Testis (tissue), 3 donors: ENCODE results near the gene SGTB. TPM values are rescaled to one million over a fixed set of nuclear protein-coding genes. Genes with fewer than 3 reads are reported as not detected.

ENCODE experiments used
- DNase-seq: peaks from one replicate; pipeline ENCODE4 v3.0.0-alpha.2; 2019
- H3K27ac ChIP-seq, 2 donors: fragments of 200-600 bp; sonication (generic); one replicate each; pipeline ENCODE4 v1.5.1; 2019
- H3K27me3 ChIP-seq: fragments of 200-600 bp; sonication (generic); one replicate; pipeline ENCODE4 v1.5.1; 2019
- H3K36me3 ChIP-seq: fragments of 200-600 bp; sonication (generic); one replicate; pipeline ENCODE4 v1.5.1; 2017; ENCODE audit warnings: low read depth; ENCODE audit errors: missing control alignments
- H3K4me1 ChIP-seq: fragments of 200-600 bp; sonication (generic); one replicate; pipeline ENCODE4 v1.5.1; 2019
- H3K4me3 ChIP-seq, 2 donors: fragments of 200-600 bp; sonication (generic); one replicate each; pipeline ENCODE4 v1.5.1; 2017 to 2019
- H3K9me3 ChIP-seq: fragments of 200-600 bp; sonication (generic); one replicate; pipeline ENCODE4 v1.5.1; 2017
- POLR2A ChIP-seq: fragments of 450-650 bp; IDR thresholded peaks from one replicate; pipeline ENCODE4 v1.6.1; 2017; ENCODE audit warnings: antibody characterized with exemption, mild to moderate bottlenecking, moderate library complexity
- WGBS, 2 donors: methylation state at CpG; one replicate each; pipeline ENCODE4 v1.1.5; 2018; 5-methylcytosine and 5-hydroxymethylcytosine counted together
- intact Hi-C: fragments of 100-400 bp; cut with DNase I; formaldehyde crosslinking; loops from one replicate; pipeline ENCODE4 v1.15.1; 2023; ENCODE audit warnings: low total_unique reads
- polyA plus RNA-seq: library from polyadenylated mRNA; stranded (reverse); fragments of 350-450 nt; fragmentation: Illumina TruSeq; extraction: RNeasy Lipid Tissue Mini Kit (QIAGEN cat#74804); gene quantifications from one replicate; pipeline ENCODE4 v1.2.3, GENCODE V29; 2014; ENCODE audit warnings: low read depth, low replicate concordance; ENCODE audit not compliant: insufficient read depth
- total RNA-seq, 2 donors: library from RNA; depleted of rRNA; stranded (reverse); fragments of >200 nt; gene quantifications; one replicate each; pipeline ENCODE4 v1.2.3, GENCODE V29; 2016
- TF ChIP-seq, protein P1 (sequence below), 3 experiments: fragments of 450-650 bp in 2 of 3; fragments of 200-600 bp in 1 of 3; sonication (generic) in 1 of 3; IDR thresholded peaks; one replicate each; pipeline ENCODE4 v1.5.1; 2016 to 2019; ENCODE audit warnings: antibody characterized with exemption in 3 of 3, mild to moderate bottlenecking in 2 of 3, moderate library complexity in 1 of 3

Gene SGTB
- total and polyA plus RNA-seq, 3 donors from 2014 or later, result 2.3 to 4.5 (median 3.8) TPM

DNA sequence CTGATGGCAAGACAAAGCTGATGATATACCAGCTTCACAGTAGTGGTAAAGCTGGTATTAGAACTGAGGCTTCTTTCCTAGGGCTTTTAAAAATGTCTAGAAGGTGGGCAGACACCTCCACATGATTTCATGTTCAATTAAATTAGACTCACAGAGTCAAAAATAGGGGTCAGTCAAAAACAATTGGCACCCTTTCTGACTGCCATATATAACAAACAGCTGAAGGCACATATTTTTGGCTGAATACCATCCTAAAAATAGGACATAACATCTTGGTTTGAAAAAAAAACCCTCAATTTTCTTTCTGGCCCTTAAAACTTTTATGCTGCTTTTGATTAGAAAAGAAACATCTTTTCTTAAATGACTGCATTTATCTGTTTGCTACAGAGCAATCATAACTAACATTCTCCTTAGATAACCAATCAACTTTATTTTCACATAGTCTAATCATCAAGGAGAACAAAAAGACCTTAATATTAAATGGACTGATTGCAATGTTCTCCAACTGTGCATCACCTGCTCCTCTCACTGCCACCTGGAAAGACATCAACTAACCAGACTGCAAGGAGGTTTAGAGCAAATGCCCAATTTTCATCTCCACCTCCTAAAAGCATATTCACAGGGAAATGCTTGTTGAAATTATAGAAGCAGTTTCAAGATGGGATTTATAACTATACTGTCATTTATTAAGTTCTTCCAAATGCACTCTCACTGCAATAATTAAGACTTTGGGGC is 3.2 kb downstream of the SGTB start:
- intact Hi-C loops, result no loop called here
- H3K9me3 ChIP-seq, result no peaks in the 10 kb centered on the region
- no peaks in the 10 kb centered on the region for H3K27me3 ChIP-seq
- no peaks in the 10 kb centered on the region for H3K36me3 ChIP-seq
- no peak overlapping the region for H3K4me3 ChIP-seq
- no peak for TF ChIP-seq POLR2A
- TF ChIP-seq, protein P1, sequence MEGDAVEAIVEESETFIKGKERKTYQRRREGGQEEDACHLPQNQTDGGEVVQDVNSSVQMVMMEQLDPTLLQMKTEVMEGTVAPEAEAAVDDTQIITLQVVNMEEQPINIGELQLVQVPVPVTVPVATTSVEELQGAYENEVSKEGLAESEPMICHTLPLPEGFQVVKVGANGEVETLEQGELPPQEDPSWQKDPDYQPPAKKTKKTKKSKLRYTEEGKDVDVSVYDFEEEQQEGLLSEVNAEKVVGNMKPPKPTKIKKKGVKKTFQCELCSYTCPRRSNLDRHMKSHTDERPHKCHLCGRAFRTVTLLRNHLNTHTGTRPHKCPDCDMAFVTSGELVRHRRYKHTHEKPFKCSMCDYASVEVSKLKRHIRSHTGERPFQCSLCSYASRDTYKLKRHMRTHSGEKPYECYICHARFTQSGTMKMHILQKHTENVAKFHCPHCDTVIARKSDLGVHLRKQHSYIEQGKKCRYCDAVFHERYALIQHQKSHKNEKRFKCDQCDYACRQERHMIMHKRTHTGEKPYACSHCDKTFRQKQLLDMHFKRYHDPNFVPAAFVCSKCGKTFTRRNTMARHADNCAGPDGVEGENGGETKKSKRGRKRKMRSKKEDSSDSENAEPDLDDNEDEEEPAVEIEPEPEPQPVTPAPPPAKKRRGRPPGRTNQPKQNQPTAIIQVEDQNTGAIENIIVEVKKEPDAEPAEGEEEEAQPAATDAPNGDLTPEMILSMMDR (IDR thresholded peaks at IDR 0.05), result no peak
- no peak for DNase-seq
- H3K4me1 ChIP-seq, result no peaks in the 10 kb centered on the region
- H3K27ac ChIP-seq, result no peak overlapping the region

GRCh38 chr5:65708145-65708544 is 13.8 kb downstream of the SGTB start:
- Histone ChIP-seq H3K4me1 (no peaks in the 10 kb centered on the region), H3K27ac (no peak overlapping the region), H3K36me3 (no peaks in the 10 kb centered on the region), H3K4me3 (no peak overlapping the region), H3K27me3 (no peaks in the 10 kb centered on the region), H3K9me3 (no peaks in the 10 kb centered on the region)
- WGBS, 2 donors, result 92 to 93% methylated on average over 4 of the region's 4 CpGs
- intact Hi-C loops, result no loop called here
- DNase-seq, result no peak
- TF ChIP-seq POLR2A, result no peak
- TF ChIP-seq, protein P1 (IDR thresholded peaks at IDR 0.05), result no peak

DNA sequence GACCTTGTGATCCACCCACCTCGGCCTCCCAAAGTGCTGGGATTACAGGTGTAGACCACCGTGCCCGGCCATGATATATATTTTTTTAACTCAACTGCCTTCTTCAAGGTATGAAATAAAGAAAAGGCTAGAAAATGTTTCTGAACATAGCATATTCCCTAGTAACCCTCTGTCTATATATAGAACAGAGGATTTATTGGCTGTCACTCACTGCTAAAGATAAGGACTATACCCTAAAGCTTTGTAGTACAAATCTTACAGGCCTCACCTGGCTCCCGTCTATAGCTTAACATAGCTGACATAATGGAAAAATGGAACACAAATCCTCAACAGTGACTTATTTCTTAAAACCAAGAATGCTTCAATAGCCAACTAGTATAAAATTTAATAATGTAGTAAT is 14.2 kb downstream of the SGTB start:
- H3K27me3 ChIP-seq, result no peaks in the 10 kb centered on the region

DNA sequence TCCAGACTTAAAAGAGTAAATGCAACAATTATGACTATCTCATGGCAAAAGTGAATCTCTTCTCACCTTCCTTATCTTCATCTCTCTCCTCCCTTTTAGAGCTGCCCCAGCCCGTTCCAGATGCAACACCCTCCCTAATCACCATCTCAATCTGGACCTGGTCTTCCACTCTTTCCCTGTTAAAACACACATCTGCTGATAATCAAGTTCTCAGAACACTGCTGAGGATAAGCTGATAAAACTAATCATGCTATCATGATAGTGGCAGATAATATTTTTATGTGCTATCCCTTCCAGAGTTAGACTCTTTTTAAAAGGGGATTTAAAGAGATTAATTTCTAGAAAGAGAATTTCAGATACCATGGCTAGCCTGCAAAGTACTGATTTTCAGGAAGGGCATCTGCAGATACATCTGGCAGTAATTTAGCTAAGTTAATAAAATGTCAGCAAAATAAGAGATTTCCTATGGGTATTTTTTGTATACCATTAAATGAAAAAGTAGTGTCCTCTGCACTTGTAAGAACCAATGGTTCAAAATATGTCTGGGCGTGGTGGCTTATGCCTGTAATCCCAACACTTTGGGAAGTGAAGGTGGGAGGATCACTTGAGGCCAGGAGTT is 17.2 kb downstream of the SGTB start:
- Histone ChIP-seq H3K4me3 (no peak overlapping the region), H3K4me1 (no peaks in the 10 kb centered on the region), H3K27me3 (no peaks in the 10 kb centered on the region), H3K36me3 (no peaks in the 10 kb centered on the region), H3K27ac (no peak overlapping the region), H3K9me3 (no peaks in the 10 kb centered on the region)
- no peak for DNase-seq
- intact Hi-C loops, result no loop called here
- WGBS, 2 donors, result 89 to 92% methylated on average over 2 of the region's 2 CpGs
- TF ChIP-seq, protein P1 (IDR thresholded peaks at IDR 0.05), result no peak
- no peak for TF ChIP-seq POLR2A

More for the DNA sequence above, 14.2 kb downstream of the SGTB start:
- DNase-seq, result no peak
- no peaks in the 10 kb centered on the region for H3K36me3 ChIP-seq
- intact Hi-C loops, result no loop called here
- H3K4me1 ChIP-seq, result no peaks in the 10 kb centered on the region
- H3K9me3 ChIP-seq, result no peaks in the 10 kb centered on the region
- H3K4me3 ChIP-seq, result no peak overlapping the region
- WGBS, 2 donors, result 96 to 98% methylated on average over 4 of the region's 4 CpGs
- H3K27ac ChIP-seq, result no peak overlapping the region
- no peak for TF ChIP-seq POLR2A
- TF ChIP-seq, protein P1 (IDR thresholded peaks at IDR 0.05), result no peak

- Histone ChIP-seq H3K27ac (no peak overlapping the region), H3K4me1 (no peaks in the 10 kb centered on the region), H3K9me3 (no peaks in the 10 kb centered on the region), H3K4me3 (no peak overlapping the region), H3K27me3 (no peaks in the 10 kb centered on the region), H3K36me3 (no peaks in the 10 kb centered on the region)
- DNase-seq, result no peak
- WGBS, 2 donors, result 90 to 92% methylated on average over 3 of the region's 3 CpGs
- intact Hi-C loops, result no loop called here
- no peak for TF ChIP-seq POLR2A
- TF ChIP-seq, protein P1 (IDR thresholded peaks at IDR 0.05), result no peak
Observed at GRCh38 chr5:65702036-65702435, 19.9 kb downstream of the SGTB start.
